ENCODE measurements around the gene ACSS3.

GRCh38 chr12:81079280-81080076 is 1.6 kb downstream of the ACSS3 start:
- TF ChIP-seq REST (IDR thresholded peaks at IDR 0.05; ENCODE audit: insufficient read depth in 1 of 2, low read depth in 2 of 2, low read length in 2 of 2) = no peak
- no peak for TF ChIP-seq POLR2AphosphoS5 (IDR thresholded peaks at IDR 0.05; ENCODE audit: low read depth, low read length)
- TF ChIP-seq SIN3A (IDR thresholded peaks at IDR 0.05; ENCODE audit: borderline replicate concordance, insufficient read depth, low read length) = no peak

Measured in PFSK-1 (cell line).